ENCODE measurements around the gene FARP1. TPM values are rescaled to one million over a fixed set of nuclear protein-coding genes. Genes with fewer than 3 reads are reported as not detected.

FARP1 gene
- total RNA-seq, 4 donors from 2014 or later = 1.5 to 10.3 (median 6.4) TPM

GRCh38 chr13:98399756-98400155 lies 256.9 kb downstream of the FARP1 start:
- TF ChIP-seq CTCF (IDR thresholded peaks at IDR 0.05) (no peak), POLR2A (IDR thresholded peaks at IDR 0.05) (no peak)
- intact Hi-C loops (cut with DNase I) = no loop called here
- DNase-seq = no peak
- Histone ChIP-seq H3K4me1 (peaks cover 0 to 4% (median 0%) of the 10 kb centered on the region in 3 donors), H3K27me3 (peaks cover 0 to 4% (median 0%) of the 10 kb centered on the region in 4 donors), H3K9me3 (no peaks in the 10 kb centered on the region), H3K4me3 (no peak overlapping the region), H3K36me3 (peaks cover 0 to 17% (median 0%) of the 10 kb centered on the region in 3 donors), H3K27ac (no peak overlapping the region)
- WGBS, 2 donors = 62 to 76% methylated on average over 4 of the region's 4 CpGs

- TF ChIP-seq CTCF (IDR thresholded peaks at IDR 0.05) = no peak
- TF ChIP-seq POLR2A (IDR thresholded peaks at IDR 0.05) = no peak
- 92 to 96% methylated on average over 8 to 12 of the region's 13 CpGs for WGBS, 2 donors
- no peak overlapping the region for H3K27ac ChIP-seq
Measured at GRCh38 chr13:98401934-98402333, 259.0 kb downstream of the FARP1 start.

GRCh38 chr13:98403076-98403475 lies 260.2 kb downstream of the FARP1 start:
- Histone ChIP-seq H3K4me3 (no peak overlapping the region), H3K9me3 (no peaks in the 10 kb centered on the region), H3K4me1 (no peaks in the 10 kb centered on the region), H3K27ac (no peak overlapping the region), H3K27me3 (no peaks in the 10 kb centered on the region), H3K36me3 (peaks cover 0 to 9% (median 0%) of the 10 kb centered on the region in 3 donors)
- intact Hi-C loops (cut with DNase I) = no loop called here
- no peak for DNase-seq
- no peak for TF ChIP-seq POLR2A (IDR thresholded peaks at IDR 0.05)
- no peak for TF ChIP-seq CTCF (IDR thresholded peaks at IDR 0.05)
- WGBS, 2 donors = 92% methylated on average over 2 of the region's 2 CpGs

More at GRCh38 chr13:98401934-98402333, 259.0 kb downstream of the FARP1 start:
- DNase-seq = no peak
- Histone ChIP-seq H3K27me3 (no peaks in the 10 kb centered on the region), H3K4me3 (no peak overlapping the region), H3K9me3 (no peaks in the 10 kb centered on the region), H3K4me1 (no peaks in the 10 kb centered on the region), H3K36me3 (peaks cover 0 to 9% (median 0%) of the 10 kb centered on the region in 3 donors)
- intact Hi-C loops (cut with DNase I) = no loop called here

GRCh38 chr13:98405107-98405571 lies 262.2 kb downstream of the FARP1 start:
- H3K4me1 ChIP-seq = no peaks in the 10 kb centered on the region
- WGBS, 2 donors = 61 to 70% methylated on average over 7 of the region's 7 CpGs
- H3K27me3 ChIP-seq = no peaks in the 10 kb centered on the region
- no peak overlapping the region for H3K4me3 ChIP-seq
- no peak for DNase-seq
- TF ChIP-seq POLR2A (IDR thresholded peaks at IDR 0.05) = no peak
- TF ChIP-seq CTCF (IDR thresholded peaks at IDR 0.05) = no peak
- H3K9me3 ChIP-seq = no peaks in the 10 kb centered on the region
- intact Hi-C loops (cut with DNase I) = no loop called here
- H3K27ac ChIP-seq = no peak overlapping the region
- peaks cover 0 to 9% (median 0%) of the 10 kb centered on the region in 3 donors for H3K36me3 ChIP-seq

GRCh38 chr13:98405690-98406344 lies 262.9 kb downstream of the FARP1 start:
- no peaks in the 10 kb centered on the region for H3K27me3 ChIP-seq
- no peak overlapping the region for H3K4me3 ChIP-seq
- no peak overlapping the region for H3K27ac ChIP-seq
- no peak for DNase-seq
- no peaks in the 10 kb centered on the region for H3K4me1 ChIP-seq
- intact Hi-C loops (cut with DNase I) = no loop called here
- TF ChIP-seq POLR2A (IDR thresholded peaks at IDR 0.05) (no peak), CTCF (IDR thresholded peaks at IDR 0.05) (no peak)
- H3K9me3 ChIP-seq = no peaks in the 10 kb centered on the region
- H3K36me3 ChIP-seq = peaks cover 0 to 9% (median 0%) of the 10 kb centered on the region in 3 donors
- 63 to 69% methylated on average over 8 of the region's 8 CpGs for WGBS, 2 donors
